Measurements from ENCODE around the gene PKNOX2.

PKNOX2 gene

DNA sequence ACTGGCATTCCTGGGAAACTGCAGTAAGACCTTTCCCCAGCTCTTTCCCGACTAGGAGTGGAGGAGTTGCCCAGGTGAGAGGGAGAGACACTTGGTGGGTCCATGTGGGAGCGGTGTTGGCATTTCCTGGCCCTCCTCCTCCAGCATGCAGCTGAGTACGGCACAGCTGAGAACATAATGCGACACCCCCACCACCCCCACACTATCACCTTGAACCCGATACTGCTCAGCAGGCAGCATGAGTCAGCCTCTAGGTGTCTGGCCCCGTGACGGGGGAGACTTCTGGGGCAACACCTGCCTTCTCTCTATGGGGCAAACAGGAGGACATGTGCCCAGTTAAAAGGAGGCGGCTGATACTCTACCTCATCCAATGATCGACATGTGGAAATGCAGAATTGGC, 64.4 kb downstream of the PKNOX2 start:
- DNase-seq (ENCODE audit: low read depth in 2 of 2, low spot score in 1 of 2): no peak

DNA sequence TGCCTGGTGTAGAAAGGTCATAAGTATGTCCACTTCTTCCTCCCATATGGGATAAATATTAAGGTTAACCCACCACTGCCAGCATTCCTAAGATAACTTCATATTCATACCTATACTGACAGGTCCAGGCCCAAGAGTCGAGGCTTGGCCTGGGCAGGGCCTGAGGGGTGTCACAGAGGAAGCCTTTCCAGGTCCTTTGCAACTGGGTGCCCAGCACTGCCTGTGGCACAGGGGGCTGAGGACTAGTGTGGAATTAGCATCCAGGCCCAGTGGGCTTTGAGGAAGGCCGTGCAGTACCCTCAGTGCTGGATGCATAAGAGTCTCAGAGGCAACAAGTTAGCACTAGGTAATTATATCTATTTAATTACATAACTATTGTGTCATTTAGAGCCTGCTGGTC, 65.4 kb downstream of the PKNOX2 start:
- DNase-seq (ENCODE audit: low read depth in 2 of 2, low spot score in 1 of 2): no peak

DNA sequence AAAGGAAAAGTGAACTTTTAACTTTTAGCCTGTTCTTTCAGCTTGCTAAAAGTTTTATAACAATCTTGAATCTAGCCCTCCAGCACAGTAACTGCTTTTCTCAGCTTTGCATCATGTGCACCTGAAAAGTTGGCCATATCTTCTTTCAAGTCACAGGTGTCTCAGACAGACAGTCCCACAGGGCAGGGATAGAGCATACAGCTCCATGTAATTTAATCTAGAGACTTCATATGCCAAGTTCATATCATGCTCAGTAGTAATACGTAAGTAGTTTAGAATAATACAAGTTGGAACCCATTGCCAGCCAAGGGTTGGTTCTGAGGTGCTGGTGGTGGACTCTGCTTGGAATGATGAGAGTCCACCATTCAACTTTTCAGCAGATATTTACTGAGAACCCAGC, 68.6 kb downstream of the PKNOX2 start:
- no peak for DNase-seq (ENCODE audit: low read depth in 2 of 2, low spot score in 1 of 2)

DNA sequence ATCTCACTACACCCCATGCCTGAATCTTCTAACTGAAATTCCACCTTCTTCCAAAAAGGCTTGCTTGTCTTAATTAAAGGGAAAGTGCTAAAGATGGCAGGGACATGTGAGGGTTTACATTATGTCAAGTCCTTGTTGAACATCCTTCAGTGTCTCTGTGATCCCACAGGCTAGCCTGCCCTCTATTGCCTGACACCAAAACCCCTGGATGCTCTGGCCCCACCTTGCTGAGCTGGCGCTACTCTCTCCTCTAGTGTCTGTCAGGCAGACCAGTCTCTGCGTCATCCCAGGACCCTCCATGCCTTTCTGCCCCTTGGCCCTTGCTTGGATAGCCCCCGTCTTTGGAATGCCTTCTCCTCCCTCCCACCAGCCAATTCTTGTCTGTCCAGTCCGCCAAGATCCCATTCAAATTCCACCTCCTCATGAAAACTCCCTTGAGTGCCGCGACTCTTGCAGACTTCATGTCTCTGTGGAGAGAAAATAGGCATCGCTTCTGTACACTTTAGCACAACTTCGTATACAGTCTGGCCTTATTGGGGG, 69.3 kb downstream of the PKNOX2 start:
- no peak for DNase-seq (ENCODE audit: low read depth in 2 of 2, low spot score in 1 of 2)

DNA sequence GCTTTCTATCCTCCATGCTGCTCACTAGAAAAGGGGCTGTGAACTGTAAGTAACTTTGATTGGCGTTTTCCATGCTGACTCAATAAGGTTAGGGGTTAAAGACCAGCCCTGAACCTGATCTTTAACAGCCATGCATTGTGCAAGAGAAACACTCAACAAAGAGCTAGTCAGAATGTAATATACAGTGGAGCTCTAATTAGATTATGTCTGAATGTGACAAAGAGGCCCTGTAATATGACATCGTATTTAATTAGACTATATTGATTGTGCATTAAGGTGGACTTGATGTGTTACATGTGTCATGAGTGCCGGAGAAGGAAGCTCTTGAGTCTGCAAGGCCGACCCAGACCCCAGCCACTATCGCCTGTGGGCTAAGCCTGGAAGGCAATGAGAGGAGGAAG, 70.5 kb downstream of the PKNOX2 start:
- DNase-seq (ENCODE audit: low read depth in 2 of 2, low spot score in 1 of 2): no peak

DNA sequence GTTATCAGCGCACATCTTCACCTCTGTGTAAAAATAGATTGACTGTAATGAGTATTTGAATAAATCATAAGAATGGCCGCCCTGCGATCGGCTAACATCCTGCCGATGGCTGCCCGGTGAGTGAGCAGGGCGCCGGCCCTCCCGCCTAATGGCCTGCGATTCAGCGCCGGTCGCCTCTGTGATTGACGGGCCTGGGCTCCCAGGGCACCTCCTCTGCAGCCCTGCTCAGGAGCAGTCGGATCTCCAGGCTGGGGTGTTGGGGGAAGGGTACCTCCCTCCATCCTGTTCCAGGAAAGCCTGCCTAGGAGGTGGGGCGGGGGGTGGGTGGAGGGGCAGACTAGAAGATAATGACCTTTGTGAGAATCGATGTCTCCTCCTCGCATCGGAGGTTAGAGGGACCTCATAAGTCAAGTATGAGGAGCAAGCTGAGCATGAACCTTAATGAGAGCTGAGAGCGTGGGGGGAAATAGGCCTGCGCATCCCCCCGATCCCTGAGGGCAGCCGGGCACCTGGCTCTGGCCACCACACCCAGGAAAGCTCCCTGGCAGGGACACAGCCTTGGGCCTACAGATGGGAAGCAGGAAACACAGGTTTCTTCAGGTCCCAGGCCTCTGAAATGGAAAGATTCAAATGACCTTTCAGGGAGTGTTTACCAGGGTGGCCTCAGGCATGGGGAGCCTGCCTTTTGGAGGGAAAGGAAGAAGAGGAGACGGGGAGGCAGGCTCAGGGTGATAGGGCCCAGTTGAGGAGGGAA, 71.7 kb downstream of the PKNOX2 start:
- no peak for DNase-seq (ENCODE audit: low read depth in 2 of 2, low spot score in 1 of 2)

DNA sequence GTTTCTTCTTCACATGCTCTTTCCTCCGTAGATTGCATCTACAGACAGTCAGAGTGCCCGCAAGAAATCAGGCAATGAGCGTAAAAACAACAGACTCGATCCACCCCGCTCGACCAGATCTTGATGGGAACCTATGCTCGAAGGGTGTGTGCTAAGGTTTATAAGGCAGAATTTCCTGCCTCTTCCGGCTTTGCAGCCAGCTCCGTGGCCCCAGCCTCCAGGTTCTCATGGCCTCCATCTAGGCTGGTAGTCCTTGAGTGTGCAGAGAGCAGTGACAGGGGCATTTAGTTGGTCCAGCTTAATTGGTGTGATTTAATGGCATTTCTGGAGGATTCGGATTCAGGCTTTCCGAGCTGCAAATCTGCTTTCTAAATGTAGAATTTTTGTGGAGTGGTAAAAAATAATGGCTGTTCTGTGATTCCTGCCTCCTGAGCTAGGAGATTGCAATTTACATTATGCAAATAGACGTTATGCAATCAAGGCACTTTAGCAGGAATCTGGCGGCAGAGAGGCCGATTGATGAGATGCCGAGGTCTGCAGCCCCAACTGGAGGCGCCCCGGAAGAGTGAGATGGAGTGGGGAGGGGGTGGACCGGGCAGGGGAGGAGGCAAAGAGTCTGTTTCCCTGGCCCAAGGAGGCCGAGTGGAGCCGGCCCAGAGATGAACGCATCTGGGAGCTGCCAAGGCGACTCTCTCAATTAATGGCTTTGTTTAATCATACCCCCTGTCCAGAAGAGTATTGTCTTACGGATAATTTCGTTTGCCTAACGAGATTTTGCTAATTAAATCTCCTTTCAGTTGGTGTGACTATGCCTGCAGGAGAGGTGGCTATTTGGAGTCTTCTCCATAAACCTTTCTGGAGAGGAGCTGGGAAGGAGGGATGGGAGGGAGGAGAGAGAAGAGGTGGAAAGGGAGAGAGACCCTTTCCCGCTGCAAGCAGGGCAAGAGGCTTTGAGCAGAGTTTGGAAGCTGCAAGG, 75.3 kb downstream of the PKNOX2 start:
- no peak for DNase-seq (ENCODE audit: low read depth in 2 of 2, low spot score in 1 of 2)

DNA sequence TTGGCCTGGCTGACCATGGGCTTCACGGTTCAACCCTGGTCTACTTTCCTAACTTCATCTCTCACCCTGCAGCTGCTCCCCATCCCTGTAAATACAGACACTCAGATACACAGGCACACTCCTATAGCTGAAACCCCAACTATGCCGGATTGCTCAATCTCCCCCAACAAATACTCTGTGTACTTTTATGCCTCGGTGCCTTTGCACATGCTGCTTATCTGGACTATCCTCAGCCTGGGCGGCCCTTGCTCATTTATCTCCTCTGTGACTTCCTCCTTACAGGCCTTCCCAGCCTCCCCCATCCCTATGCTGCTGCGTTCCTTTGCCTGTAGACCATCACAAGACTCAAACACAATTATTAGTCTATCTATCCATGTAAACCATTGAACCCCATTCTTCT, 76.6 kb downstream of the PKNOX2 start:
- no peak for DNase-seq (ENCODE audit: low read depth in 2 of 2, low spot score in 1 of 2)

DNA sequence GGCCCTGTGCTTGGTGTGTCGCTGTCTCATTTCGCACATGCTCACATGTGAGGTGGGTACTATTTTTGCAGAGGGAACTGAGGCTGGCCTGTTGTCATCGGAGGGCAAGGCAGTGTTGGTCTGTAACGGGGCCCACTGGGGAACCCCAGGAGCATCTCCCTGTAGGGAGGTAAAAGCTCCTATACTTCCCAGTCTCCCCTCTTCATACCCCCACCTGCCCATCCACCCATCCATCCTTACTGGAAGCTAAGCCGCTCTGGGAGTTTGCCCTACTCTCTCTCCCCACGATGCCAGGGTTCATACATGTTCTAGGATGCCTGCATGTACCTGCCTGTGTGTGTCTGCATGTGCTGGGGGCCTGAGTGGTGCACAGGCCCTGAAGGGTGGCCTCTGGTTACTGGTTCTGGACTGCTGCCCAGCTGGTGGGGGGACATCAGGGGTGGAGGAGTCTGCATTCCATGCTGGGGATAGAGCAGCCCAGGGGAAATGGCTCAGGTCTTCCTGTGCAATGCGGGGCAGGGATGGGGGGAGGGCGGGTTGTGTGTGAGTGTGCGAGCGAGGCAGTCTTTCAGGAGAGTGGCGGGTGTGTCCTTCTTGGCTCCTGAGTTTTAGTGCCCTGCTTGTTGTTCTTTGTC, 77.7 kb downstream of the PKNOX2 start:
- no peak for DNase-seq (ENCODE audit: low read depth in 2 of 2, low spot score in 1 of 2)

DNA sequence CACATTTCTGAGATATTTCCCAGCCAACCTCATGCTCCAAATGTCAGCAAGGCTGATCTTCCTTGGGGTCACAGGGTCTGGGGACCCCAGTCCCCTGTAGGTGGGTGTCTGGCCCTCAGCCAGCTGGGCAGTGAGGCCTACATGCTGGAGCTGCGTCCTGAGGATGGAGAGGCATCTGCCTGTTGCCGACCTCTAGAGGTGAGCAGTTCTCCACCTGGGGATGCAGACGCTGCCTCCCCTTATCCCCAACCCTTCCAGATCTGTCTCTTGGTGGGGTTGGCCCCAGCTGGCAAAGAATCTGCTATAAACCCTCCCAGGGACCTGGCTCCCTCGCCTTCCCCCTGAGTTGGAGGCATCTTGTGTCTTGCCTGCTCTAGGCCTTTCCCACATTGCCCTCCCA, 79.6 kb downstream of the PKNOX2 start:
- DNase-seq (ENCODE audit: low read depth in 2 of 2, low spot score in 1 of 2): no peak

DNA sequence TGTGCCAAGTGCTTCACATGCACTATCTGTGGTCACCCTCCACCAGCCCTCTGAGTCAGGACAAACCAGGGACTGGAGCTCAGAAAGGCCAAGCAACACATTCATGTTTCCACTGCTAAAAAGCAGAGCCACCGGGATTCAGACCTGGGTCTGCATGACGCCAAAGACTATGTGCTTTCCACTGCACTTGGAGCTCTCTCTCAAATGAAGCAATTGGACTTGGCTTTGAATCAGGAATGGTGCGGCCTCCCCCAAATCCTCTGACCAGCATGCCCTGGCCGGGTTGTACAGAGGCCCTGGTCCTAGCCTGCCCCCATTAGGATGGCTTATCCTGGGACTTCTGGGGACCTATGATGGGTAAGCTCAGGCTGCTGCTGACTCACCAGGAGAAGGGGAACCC, 80.7 kb downstream of the PKNOX2 start:
- DNase-seq (ENCODE audit: low read depth in 2 of 2, low spot score in 1 of 2): no peak

DNA sequence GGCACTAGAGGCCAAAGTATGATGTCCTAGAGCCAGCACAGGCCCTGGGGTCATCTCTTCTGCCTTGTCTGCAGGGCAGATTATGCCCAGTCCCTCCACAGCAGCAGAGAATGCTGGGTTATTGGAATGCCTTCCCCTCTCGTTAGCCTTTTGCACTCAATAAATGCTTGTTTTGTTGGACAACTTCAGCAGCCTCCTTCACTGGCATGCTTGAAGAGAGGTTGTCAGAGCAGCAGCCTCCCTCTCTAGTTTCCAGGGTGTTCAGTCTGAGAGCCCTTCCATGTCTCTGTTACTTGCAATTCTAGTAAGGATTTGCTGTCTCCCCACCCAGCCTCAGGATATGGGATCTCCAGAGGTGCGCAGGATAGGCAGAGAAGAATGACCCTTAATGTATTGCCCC, 82.9 kb downstream of the PKNOX2 start:
- DNase-seq (ENCODE audit: low read depth in 2 of 2, low spot score in 1 of 2): no peak

DNA sequence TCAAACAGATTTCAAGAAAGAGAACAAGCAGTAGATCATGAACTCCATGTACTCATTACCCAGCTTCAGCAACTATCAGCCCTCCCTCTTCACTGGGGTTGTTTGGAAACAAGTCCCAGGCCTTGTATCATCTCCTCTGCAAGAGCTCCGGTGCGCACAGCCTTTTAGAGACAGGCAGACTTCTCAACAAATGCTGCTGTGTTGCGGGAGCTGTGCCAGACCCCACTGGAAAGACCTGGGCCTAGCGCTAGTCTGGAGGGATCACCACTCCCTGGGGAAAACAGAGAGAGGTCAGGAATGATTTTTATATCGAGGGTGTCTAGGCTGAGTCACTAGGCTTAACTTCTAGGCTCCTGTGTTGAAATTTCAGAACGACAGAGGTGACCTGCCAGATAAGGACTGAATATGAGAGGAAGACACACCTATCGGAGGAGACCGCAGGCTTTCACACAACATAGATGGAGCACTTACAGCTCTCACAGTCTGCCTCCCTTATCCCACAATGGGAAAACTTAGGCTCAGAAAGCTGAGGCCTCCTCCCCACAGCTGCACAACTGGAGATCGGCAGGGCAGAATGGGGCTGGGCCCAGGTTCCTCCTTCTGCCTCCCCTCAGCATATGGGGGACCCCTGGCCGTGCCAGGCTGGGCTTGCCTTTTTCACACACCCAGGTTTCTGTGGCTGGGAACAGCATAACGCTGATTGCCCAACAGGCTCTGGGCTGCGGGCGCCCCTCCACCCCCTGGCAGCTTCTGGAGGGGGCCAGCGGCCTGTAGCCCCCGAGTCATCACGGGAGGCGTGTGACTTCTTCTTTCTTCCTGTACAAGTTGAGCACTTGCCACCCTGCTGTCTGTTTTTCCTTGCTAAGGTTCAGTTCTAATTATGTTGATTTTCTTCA, 86.0 kb downstream of the PKNOX2 start:
- DNase-seq (ENCODE audit: low read depth in 2 of 2, low spot score in 1 of 2): no peak

DNA sequence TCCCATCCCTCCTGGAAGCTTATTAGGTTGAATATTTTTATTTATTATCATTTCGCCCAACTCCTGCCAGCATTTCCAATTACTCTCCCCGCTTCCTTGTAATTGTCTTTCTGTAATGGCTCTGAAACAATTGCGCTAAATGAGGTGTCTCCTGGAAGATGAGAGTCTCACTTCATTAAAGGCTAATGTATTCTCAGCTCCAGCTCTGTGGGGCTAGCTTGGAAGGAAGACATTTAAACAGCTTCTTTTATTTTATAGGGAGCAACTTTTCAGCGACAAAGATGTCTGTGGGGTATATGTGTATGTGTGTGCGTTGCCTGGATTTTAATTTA, 86.6 kb downstream of the PKNOX2 start:
- DNase-seq (ENCODE audit: low read depth in 2 of 2, low spot score in 1 of 2): no peak

DNA sequence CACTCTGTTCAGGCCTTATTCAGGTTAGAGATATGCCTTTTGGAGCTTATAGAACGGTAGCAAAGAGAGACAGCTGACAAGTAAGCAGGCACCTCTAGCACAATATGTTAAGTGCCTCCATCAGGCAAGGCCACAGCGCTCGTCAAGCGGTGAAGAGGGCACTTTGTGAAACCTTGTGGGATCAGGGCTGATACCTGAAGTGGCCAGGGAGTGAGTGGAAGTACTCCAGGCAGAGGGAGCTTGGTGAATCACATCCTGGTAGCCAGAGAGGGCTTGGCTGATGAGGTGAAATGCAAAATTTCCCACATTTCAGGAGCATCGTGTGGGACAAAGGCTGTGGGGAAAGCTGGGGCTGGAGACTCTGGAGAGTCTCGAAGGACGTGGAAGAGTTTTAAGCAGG, 87.4 kb downstream of the PKNOX2 start:
- no peak for DNase-seq (ENCODE audit: low read depth in 2 of 2, low spot score in 1 of 2)

DNA sequence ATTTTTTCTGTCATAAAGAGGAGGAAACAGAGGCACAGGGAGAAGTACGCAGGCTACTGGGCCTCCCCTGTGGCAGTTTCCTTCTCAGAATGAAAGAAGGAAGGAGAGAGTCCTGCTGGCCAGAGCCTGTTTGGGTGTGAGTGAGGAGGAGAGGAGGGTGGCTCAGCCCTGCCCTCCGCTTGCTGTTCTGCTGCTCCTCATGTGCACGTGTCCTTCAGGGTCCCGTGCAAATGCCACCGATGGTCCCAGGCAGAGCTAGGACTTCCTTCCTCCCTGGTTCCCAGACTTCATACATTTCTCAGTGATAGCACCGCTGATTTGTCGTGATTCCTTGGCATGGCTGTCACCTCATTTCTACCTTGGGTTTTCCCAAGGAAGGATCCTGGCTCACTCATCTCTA, 88.7 kb downstream of the PKNOX2 start:
- DNase-seq (ENCODE audit: low read depth in 2 of 2, low spot score in 1 of 2): no peak

DNA sequence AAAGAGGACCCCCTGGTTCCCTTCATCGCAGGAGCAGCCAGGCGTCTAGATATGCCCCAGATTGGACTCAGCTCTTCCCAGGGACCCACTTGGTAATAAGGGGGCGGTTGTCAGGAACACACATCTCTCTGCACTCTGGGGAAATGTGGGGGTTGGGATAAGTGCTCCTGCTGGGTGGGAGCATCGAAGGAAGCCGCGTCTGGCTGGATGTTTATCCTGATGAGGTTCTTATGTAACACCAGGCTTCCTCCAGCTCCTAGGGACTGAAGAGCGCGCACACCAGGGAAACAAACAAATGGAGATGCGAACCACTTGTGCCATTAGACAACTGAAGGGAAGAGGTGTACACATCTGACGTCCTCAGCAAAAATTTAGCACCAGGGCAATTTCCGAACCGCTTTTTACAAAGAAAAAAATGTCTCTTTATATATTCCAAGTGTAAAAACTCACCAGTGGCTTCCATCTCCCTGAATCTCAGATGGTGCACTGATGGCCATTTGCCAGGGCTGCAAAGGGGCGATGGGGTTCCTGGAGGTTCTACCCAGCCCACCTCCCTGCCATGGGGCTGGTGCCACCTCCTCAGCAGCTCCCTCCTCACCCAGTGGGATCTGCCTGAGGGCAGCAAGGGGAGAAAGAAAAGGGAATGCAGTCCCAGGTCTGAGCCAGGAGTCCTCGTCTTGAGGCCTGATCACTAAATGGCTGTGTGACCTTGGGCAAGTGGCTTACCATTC, 89.4 kb downstream of the PKNOX2 start:
- no peak for DNase-seq (ENCODE audit: low read depth in 2 of 2, low spot score in 1 of 2)

DNA sequence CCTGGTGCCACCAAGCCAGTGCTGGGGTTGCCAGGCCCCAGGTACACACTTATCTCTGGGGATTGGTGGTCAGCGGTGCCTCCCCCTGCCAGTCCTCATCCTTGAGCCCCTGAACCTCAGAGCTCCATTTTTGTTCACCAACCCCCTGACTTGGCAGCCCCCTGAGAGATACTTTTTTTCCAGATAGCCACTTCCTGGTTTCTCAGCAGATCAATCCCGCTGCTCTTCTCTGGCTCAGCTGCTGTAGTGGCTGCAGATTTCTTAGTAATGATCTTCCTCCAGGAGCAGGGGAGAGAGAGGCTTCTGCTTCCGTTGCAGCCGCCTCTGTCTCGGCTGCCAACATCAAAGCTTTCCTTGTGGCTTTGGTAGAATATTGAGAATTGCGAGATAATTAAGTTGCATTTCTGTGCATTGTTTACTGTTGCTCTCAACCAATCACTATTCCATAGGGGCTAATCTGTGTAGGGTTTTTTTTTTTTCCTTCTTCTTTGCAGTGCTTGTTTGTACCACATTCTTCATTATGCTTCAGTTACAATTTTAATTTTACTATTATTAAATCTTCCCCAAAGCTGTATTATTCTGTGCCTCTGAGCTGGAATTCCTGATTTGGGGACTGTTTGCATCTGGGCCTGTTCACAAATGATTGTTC, 92.1 kb downstream of the PKNOX2 start:
- DNase-seq (ENCODE audit: low read depth in 2 of 2, low spot score in 1 of 2): no peak

DNA sequence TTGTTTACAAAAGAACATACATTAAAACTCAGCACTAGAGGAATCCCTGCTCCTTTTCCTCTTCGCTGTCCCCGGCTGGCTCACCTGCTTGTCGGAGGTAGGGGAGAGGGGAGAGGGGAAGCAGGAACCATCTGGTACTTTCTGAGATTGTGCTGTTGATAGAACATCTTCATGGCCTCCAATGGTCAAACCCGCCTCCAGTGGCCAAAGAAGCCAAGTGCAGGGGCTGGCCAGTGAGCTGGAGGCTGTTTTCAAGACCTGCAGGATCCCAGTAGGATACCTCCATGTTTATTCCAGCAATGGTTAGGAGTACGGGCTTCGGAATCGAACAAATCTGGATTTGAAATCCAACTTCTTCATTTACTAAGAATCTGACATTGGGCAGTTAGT, 92.6 kb downstream of the PKNOX2 start:
- DNase-seq (ENCODE audit: low read depth in 2 of 2, low spot score in 1 of 2): no peak

DNA sequence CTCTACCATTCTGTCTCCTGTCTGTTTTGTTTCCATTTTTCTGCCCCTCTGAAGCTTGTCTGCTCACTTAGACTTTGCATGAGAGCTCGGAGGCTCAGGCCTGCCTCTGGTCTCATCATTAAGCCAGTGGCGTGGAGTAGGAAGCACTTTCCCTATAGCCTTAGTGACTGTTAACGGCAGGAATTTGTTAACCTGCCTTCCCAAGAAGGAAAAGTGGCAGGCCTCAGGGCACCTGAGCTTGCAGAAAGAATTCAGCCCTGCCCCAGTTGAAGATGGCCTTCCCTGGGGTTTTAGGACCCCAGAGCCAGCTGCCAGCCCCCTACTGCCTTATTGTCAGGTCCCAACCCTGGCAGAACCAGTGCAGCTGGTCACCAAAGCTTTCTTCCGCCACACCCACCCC, 93.2 kb downstream of the PKNOX2 start:
- DNase-seq (ENCODE audit: low read depth in 2 of 2, low spot score in 1 of 2): no peak

Data from stimulated activated CD8-positive, alpha-beta memory T cell treated with anti-CD3 and anti-CD28 coated beads, Interleukin-4, amount 100 ng/mL, for 4 hours (primary cell).